Adrenal gland (tissue), 12 donors: ENCODE measurements around the gene NLRP3. TPM values are rescaled to one million over a fixed set of nuclear protein-coding genes. Genes with fewer than 3 reads are reported as not detected.

Source experiments
- DNase-seq, 7 donors: peaks; one replicate each; pipeline ENCODE4 v3.0.0-alpha.2; 2019 to 2020
- H3K27ac ChIP-seq, 5 donors: fragments of 200-600 bp; sonication (generic) in 4 of 5; 1 replicate in 3 of 5; 2 replicates in 2 of 5; pipeline versions ENCODE4 v1.5.1 to v1.8.0; 2016 to 2020; ENCODE audit warnings: mild to moderate bottlenecking in 1 of 5
- H3K27me3 ChIP-seq: fragments of 200-600 bp; 2 replicates; pipeline ENCODE4 v1.8.0; 2021
- H3K36me3 ChIP-seq, 2 donors: fragments of 200-600 bp; replicated peaks in 1 of 2; 1 replicate in 1 of 2; 2 replicates in 1 of 2; pipeline versions ENCODE4 v1.5.1 to v1.8.0; 2018 to 2022
- H3K4me1 ChIP-seq, 2 donors: fragments of 200-600 bp; replicated peaks in 1 of 2; 1 replicate in 1 of 2; 2 replicates in 1 of 2; pipeline versions ENCODE4 v1.5.1 to v1.8.0; 2018 to 2021
- H3K4me3 ChIP-seq, 4 donors: fragments of 200-600 bp; sonication (generic) in 3 of 4; one replicate each; pipeline ENCODE4 v1.5.1; 2016 to 2018
- H3K9me3 ChIP-seq, 3 donors: fragments of 200-600 bp; sonication (generic) in 1 of 3; replicated peaks in 1 of 3; 1 replicate in 2 of 3; 2 replicates in 1 of 3; pipeline versions ENCODE4 v1.5.1 to v1.8.0; 2016 to 2021
- CTCF ChIP-seq, 6 experiments: fragments of 450-650 bp in 4 of 6; fragments of 200-600 bp in 2 of 6; sonication (generic) in 1 of 6; IDR thresholded peaks; 1 replicate in 5 of 6; 2 replicates in 1 of 6; pipeline versions ENCODE4 v1.5.1 to v1.8.0; 2016 to 2021; ENCODE audit warnings: antibody characterized with exemption in 6 of 6, mild to moderate bottlenecking in 2 of 6, moderate library complexity in 1 of 6
- POLR2A ChIP-seq, 2 donors: fragments of 450-650 bp; IDR thresholded peaks; one replicate each; pipeline ENCODE4 v1.6.1; 2017; ENCODE audit warnings: antibody characterized with exemption in 2 of 2, mild to moderate bottlenecking in 2 of 2, moderate library complexity in 1 of 2
- WGBS, 4 donors: extraction: QIAGEN DNeasy Blood & Tissue Kit in 2 of 4; methylation state at CpG; one replicate each; pipeline versions ENCODE4 v1.1.5 to v1.1.7; 2013 to 2017; 5-methylcytosine and 5-hydroxymethylcytosine counted together
- intact Hi-C, 2 donors: fragments of 100-400 bp; cut with DNase I; formaldehyde crosslinking; loops; one replicate each; pipeline versions ENCODE4 v1.14.1 to v1.15.0; 2022 to 2023
- polyA plus RNA-seq, 3 donors: library from polyadenylated mRNA; stranded (reverse); fragments of 200-250 nt in 2 of 3; fragments of 350-450 nt in 1 of 3; fragmentation: Illumina TruSeq in 1 of 3; extraction: RNeasy Lipid Tissue Mini Kit (QIAGEN cat#74804) in 1 of 3; gene quantifications; one replicate each; pipeline ENCODE4 v1.2.3, GENCODE V29; 2013 to 2014
- total RNA-seq, 9 donors: library from RNA; depleted of rRNA in 4 of 9; stranded (reverse); fragments of >200 nt in 4 of 9; fragments of 120-200 nt in 1 of 9; fragmentation: NEBNext Ultra II Directional in 1 of 9; extraction: Animal tissue kit (Norgen Biotek cat#: 25700) in 1 of 9; gene quantifications; one replicate each; pipeline versions ENCODE4 v1.1.0 to v1.2.4, GENCODE V29; 2013 to 2023
- donor health status: healthy with polysubstance abuse.
- donor health status: Bipolar disorder and iron deficiency.
- donor health status: DM: yes; HTN: yes; CAD: no.
- donor health status: DM: no; HTN: no; CAD: no.
- donor health status: DM: no; HTN: no; CAD: no.
- donor health status: DM: yes; HTN: yes; CAD: no.

The NLRP3 gene
- total and polyA plus RNA-seq, 12 donors = 0.64 to 3.4 (median 1.7) TPM

- Histone ChIP-seq H3K36me3 (no peaks in the 10 kb centered on the region), H3K27me3 (no peaks in the 10 kb centered on the region), H3K4me1 (no peaks in the 10 kb centered on the region), H3K9me3 (no peaks in the 10 kb centered on the region), H3K4me3 (no peak overlapping the region), H3K27ac (no peak overlapping the region)
- intact Hi-C loops = no loop called here
- WGBS, 4 donors = 77 to 95% (median 86%) methylated on average over 9 of the region's 9 CpGs
- no peak for TF ChIP-seq POLR2A (IDR thresholded peaks at IDR 0.05)
- no peak for TF ChIP-seq CTCF (IDR thresholded peaks at IDR 0.05)
- DNase-seq = no peak
These were observed 3.4 kb downstream of the NLRP3 start for GRCh38 chr1:247419336-247419735.

GRCh38 chr1:247421074-247421473 is 5.1 kb downstream of the NLRP3 start:
- WGBS, 4 donors = 55 to 78% (median 65%) methylated on average over 2 of the region's 2 CpGs
- H3K9me3 ChIP-seq = no peaks in the 10 kb centered on the region
- H3K36me3 ChIP-seq = no peaks in the 10 kb centered on the region
- no peak overlapping the region for H3K4me3 ChIP-seq
- no peaks in the 10 kb centered on the region for H3K4me1 ChIP-seq
- DNase-seq = no peak
- TF ChIP-seq CTCF (IDR thresholded peaks at IDR 0.05) (no peak), POLR2A (IDR thresholded peaks at IDR 0.05) (no peak)
- H3K27ac ChIP-seq = no peak overlapping the region
- intact Hi-C loops = no loop called here
- H3K27me3 ChIP-seq = no peaks in the 10 kb centered on the region

- no peak for DNase-seq
- Histone ChIP-seq H3K9me3 (no peaks in the 10 kb centered on the region), H3K4me3 (no peak overlapping the region), H3K36me3 (no peaks in the 10 kb centered on the region), H3K27ac (no peak overlapping the region), H3K4me1 (no peaks in the 10 kb centered on the region), H3K27me3 (no peaks in the 10 kb centered on the region)
- 62 to 73% (median 64%) methylated on average over 6 of the region's 6 CpGs for WGBS, 4 donors
- intact Hi-C loops = no loop called here
- TF ChIP-seq CTCF (IDR thresholded peaks at IDR 0.05) = no peak
- TF ChIP-seq POLR2A (IDR thresholded peaks at IDR 0.05) = no peak
These were observed 13.5 kb downstream of the NLRP3 start for GRCh38 chr1:247429496-247429895.

- WGBS, 4 donors = 70 to 84% (median 75%) methylated on average over 1 of the region's 1 CpG
- H3K9me3 ChIP-seq = no peaks in the 10 kb centered on the region
- DNase-seq = no peak
- no peaks in the 10 kb centered on the region for H3K36me3 ChIP-seq
- intact Hi-C loops = no loop called here
- no peak overlapping the region for H3K27ac ChIP-seq
- no peaks in the 10 kb centered on the region for H3K4me1 ChIP-seq
- H3K4me3 ChIP-seq = no peak overlapping the region
- TF ChIP-seq CTCF (IDR thresholded peaks at IDR 0.05) = no peak
- no peak for TF ChIP-seq POLR2A (IDR thresholded peaks at IDR 0.05)
- H3K27me3 ChIP-seq = no peaks in the 10 kb centered on the region
These were observed 14.5 kb downstream of the NLRP3 start for GRCh38 chr1:247430434-247430833.
